Astrocyte of the spinal cord (primary cell): ENCODE results near the gene CIITA.

Experiments used
- DNase-seq: peaks from one replicate; pipeline ENCODE4 v3.0.0; 2011; ENCODE audit warnings: low read depth, low spot score
- H3K4me3 ChIP-seq: 2 replicates; pipeline ENCODE4 v1.5.1; 2011; ENCODE audit warnings: low read depth, mild to moderate bottlenecking, low read length, moderate library complexity
- CTCF ChIP-seq: IDR thresholded peaks from 2 replicates; pipeline ENCODE4 v1.5.1; 2012; ENCODE audit warnings: low read depth, mild to moderate bottlenecking, low read length, inconsistent platforms
- in situ Hi-C: cut with HindIII; loops from 2 replicates; pipeline ENCODE4 v1.10.0; 2017; ENCODE audit warnings: low sequenced_read_pairs

CIITA gene

GRCh38 chr16:10979717-10980601 lies 103.0 kb downstream of the CIITA start:
- peak; percentile 33 for DNase-seq
- no peak overlapping the region for H3K4me3 ChIP-seq
- in situ Hi-C loops, result no loop called here
- TF ChIP-seq CTCF, result no peak

GRCh38 chr16:10980813-10981212 lies 103.8 kb downstream of the CIITA start:
- no peak for DNase-seq
- H3K4me3 ChIP-seq, result no peak overlapping the region
- in situ Hi-C loops, result no loop called here
- TF ChIP-seq CTCF, result no peak

- peak; percentile 41 for TF ChIP-seq CTCF
- in situ Hi-C loops, result no loop called here
- H3K4me3 ChIP-seq, result no peak overlapping the region
- no peak for DNase-seq
Measured at GRCh38 chr16:10981697-10982216, 104.8 kb downstream of the CIITA start.

GRCh38 chr16:10982465-10983150 lies 105.6 kb downstream of the CIITA start:
- in situ Hi-C loops, result no loop called here
- no peak for TF ChIP-seq CTCF
- H3K4me3 ChIP-seq, result no peak overlapping the region
- DNase-seq, result no peak

GRCh38 chr16:10983159-10983558 lies 106.2 kb downstream of the CIITA start:
- no peak overlapping the region for H3K4me3 ChIP-seq
- TF ChIP-seq CTCF, result no peak
- in situ Hi-C loops, result no loop called here
- DNase-seq, result no peak

GRCh38 chr16:10984509-10984908 lies 107.5 kb downstream of the CIITA start:
- no peak overlapping the region for H3K4me3 ChIP-seq
- no peak for TF ChIP-seq CTCF
- DNase-seq, result peak; percentile 68
- in situ Hi-C loops, result no loop called here
